HepG2 (cell line): ENCODE results near the gene MRPL34. TPM values are rescaled to one million over a fixed set of nuclear protein-coding genes. Genes with fewer than 3 reads are reported as not detected.

Experiments used
- ARNT2 ChIP-seq: sonication (generic); formaldehyde crosslinking; IDR thresholded peaks from 2 replicates; pipeline ENCODE4 v1.8.0; 2022; ENCODE audit warnings: mild to moderate bottlenecking, low read depth, missing genetic modification reagents, moderate library complexity
- ATF7 ChIP-seq, 2 experiments: fragments of 450-650 bp in 1 of 2; sonication (generic) in 1 of 2; formaldehyde crosslinking in 1 of 2; IDR thresholded peaks; 2 replicates each; pipeline versions ENCODE4 v1.4.0 to v1.6.1; 2016 to 2020; ENCODE audit warnings: antibody characterized with exemption in 1 of 2, mild to moderate bottlenecking in 1 of 2, missing genetic modification reagents in 1 of 2
- DPF2 ChIP-seq: sonication (generic); formaldehyde crosslinking; IDR thresholded peaks from 2 replicates; pipeline ENCODE4 v1.4.0; 2020; ENCODE audit warnings: mild to moderate bottlenecking, low read depth, missing genetic modification reagents, borderline replicate concordance
- HMG20A ChIP-seq: IDR thresholded peaks from 2 replicates; pipeline ENCODE4 v1.6.1; 2016; ENCODE audit warnings: borderline replicate concordance
- NFKB2 ChIP-seq: sonication (generic); formaldehyde crosslinking; IDR thresholded peaks from 2 replicates; pipeline ENCODE4 v1.4.0; 2020; ENCODE audit warnings: missing genetic modification reagents, borderline replicate concordance
- ZNF160 ChIP-seq: sonication (generic); formaldehyde crosslinking; IDR thresholded peaks from 2 replicates; pipeline ENCODE4 v1.8.0; 2022; ENCODE audit warnings: mild to moderate bottlenecking, inconsistent platforms, missing genetic modification reagents
- ZNF205 ChIP-seq: IDR thresholded peaks from 2 replicates; pipeline ENCODE4 v1.6.1; 2018; ENCODE audit warnings: missing biosample characterization, missing genetic modification reagents
- ZNF256 ChIP-seq: sonication (generic); formaldehyde crosslinking; conservative IDR thresholded peaks from 2 replicates; pipeline ENCODE4 v1.4.0; 2020; ENCODE audit warnings: missing genetic modification reagents
- ZNF292 ChIP-seq: sonication (generic); formaldehyde crosslinking; IDR thresholded peaks from 2 replicates; pipeline ENCODE4 v1.8.1; 2022; ENCODE audit warnings: mild to moderate bottlenecking, low read depth, missing genetic modification reagents, borderline replicate concordance
- ZNF326 ChIP-seq: sonication (generic); formaldehyde crosslinking; IDR thresholded peaks from 2 replicates; pipeline ENCODE4 v1.4.0; 2020; ENCODE audit warnings: missing genetic modification reagents, borderline replicate concordance
- ZNF430 ChIP-seq: sonication (generic); formaldehyde crosslinking; IDR thresholded peaks from 2 replicates; pipeline ENCODE4 v1.9.0; 2021; ENCODE audit warnings: mild to moderate bottlenecking, missing genetic modification reagents
- ZNF577 ChIP-seq: sonication (generic); formaldehyde crosslinking; IDR thresholded peaks from 2 replicates; pipeline ENCODE4 v1.4.0; 2020; ENCODE audit warnings: mild to moderate bottlenecking, low read depth, missing genetic modification reagents, borderline replicate concordance
- ZNF713 ChIP-seq: sonication (generic); formaldehyde crosslinking; IDR thresholded peaks from 2 replicates; pipeline ENCODE4 v1.4.0; 2020; ENCODE audit warnings: mild to moderate bottlenecking, missing genetic modification reagents
- ZNF724P ChIP-seq: sonication (generic); formaldehyde crosslinking; IDR thresholded peaks from 2 replicates; pipeline ENCODE4 v1.8.0; 2022; ENCODE audit warnings: missing genetic modification reagents, borderline replicate concordance
- polyA plus RNA-seq, 8 experiments: library from polyadenylated mRNA; depleted of rRNA in 3 of 8; stranded (reverse) in 7 of 8; unstranded in 1 of 8; fragments of >200 nt; fragmentation: Illumina TruSeq in 4 of 8; extraction: Trizol in 4 of 8; gene quantifications; 2 replicates each; pipeline versions ENCODE4 v1.2.1 to v1.2.3, GENCODE V29; 2011 to 2016; ENCODE audit warnings: low read depth in 4 of 8, missing spikeins in 1 of 8, mixed read lengths in 1 of 8; ENCODE audit not compliant: insufficient read depth in 1 of 8
- total RNA-seq, 5 experiments: library from RNA; depleted of rRNA; stranded (reverse); fragments of >200 nt; fragmentation: Illumina TruSeq; extraction: Trizol; gene quantifications; 2 replicates each; pipeline ENCODE4 v1.2.3, GENCODE V29; 2016; ENCODE audit warnings: low read depth in 1 of 5
- TF ChIP-seq, protein P1 (sequence below): IDR thresholded peaks from 2 replicates; pipeline ENCODE4 v1.6.1; 2016
- TF ChIP-seq, protein P2 (sequence below): sonication (generic); formaldehyde crosslinking; IDR thresholded peaks from 2 replicates; pipeline ENCODE4 v1.4.0; 2020; ENCODE audit warnings: missing genetic modification reagents, borderline replicate concordance
- TF ChIP-seq, protein P3 (sequence below): sonication (generic); formaldehyde crosslinking; IDR thresholded peaks from 2 replicates; pipeline ENCODE4 v1.9.0; 2022; ENCODE audit warnings: missing genetic modification reagents, mild to moderate bottlenecking, borderline replicate concordance
- TF ChIP-seq, protein P4 (sequence below): sonication (generic); formaldehyde crosslinking; IDR thresholded peaks from 2 replicates; pipeline ENCODE4 v1.8.1; 2023; ENCODE audit warnings: mild to moderate bottlenecking, missing genetic modification reagents
- TF ChIP-seq, protein P5 (sequence below): sonication (generic); formaldehyde crosslinking; IDR thresholded peaks from 2 replicates; pipeline ENCODE4 v1.8.0; 2022; ENCODE audit warnings: missing genetic modification reagents, mild to moderate bottlenecking, inconsistent platforms, borderline replicate concordance

Gene MRPL34
- total and polyA plus RNA-seq, 2 of the 13 experiments (the other 11 are each of a cell fraction or from before 2014, with no cell fraction given) = 74.0 to 77.3 TPM

DNA sequence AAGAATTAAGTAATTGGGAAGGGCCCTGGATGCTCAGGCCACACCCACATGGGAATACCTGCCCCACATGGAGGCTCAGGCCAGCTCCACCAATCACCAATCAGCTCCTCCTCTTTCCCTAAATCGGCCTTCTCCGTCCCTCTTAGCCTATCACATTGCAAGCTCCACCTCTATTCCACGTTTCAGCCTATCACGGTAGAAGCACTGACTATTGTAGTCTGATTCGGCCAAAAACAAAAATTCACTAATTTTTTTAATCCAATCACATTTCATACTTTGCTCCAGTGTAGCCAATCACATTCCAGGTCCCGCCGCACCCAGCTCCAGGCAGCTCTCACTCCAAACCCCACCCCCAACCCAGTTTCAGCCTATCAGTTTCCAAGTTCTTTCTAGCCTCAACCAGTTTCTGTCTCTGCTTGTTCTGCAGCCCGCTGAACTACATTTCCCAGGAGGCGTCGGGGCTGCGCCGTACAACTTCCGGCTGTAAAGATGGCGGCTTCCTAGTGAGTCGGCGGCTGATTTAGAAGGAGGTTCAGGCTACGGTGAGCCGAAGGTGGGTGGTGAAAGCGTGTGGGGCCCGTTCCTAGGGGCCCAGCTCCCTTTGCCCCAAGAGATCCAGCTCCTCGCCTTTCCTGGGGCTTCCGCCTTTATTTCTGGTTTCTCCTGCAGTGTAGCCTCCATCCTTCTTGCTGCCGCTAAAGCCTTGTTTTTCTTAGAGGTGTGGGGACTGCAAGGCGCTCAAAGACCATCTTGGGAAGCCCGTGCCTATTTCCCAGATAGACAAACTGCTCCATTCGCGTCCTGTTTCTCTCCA lies 38.5 kb upstream of the MRPL34 start, which contains the start of gene BABAM1 (continued):
- TF ChIP-seq, protein P1, sequence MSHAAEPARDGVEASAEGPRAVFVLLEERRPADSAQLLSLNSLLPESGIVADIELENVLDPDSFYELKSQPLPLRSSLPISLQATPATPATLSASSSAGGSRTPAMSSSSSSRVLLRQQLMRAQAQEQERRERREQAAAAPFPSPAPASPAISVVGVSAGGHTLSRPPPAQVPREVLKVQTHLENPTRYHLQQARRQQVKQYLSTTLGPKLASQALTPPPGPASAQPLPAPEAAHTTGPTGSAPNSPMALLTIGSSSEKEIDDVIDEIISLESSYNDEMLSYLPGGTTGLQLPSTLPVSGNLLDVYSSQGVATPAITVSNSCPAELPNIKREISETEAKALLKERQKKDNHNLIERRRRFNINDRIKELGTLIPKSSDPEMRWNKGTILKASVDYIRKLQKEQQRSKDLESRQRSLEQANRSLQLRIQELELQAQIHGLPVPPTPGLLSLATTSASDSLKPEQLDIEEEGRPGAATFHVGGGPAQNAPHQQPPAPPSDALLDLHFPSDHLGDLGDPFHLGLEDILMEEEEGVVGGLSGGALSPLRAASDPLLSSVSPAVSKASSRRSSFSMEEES = no peak
- TF ChIP-seq ZNF430 (0 out of 2 replicates have a peak, but pooled peaks have one; percentile 33), ZNF713 (no peak), ZNF256 (CRISPR knock-in tag) (no peak), NFKB2 (CRISPR knock-in tag) (peak; percentile 70; the same call in 1 of the 2 replicates), ZNF724P (CRISPR knock-in tag) (no peak), ARNT2 (CRISPR knock-in tag) (no peak; the same call in 1 of the 2 replicates), HMG20A (CRISPR knock-in tag) (no peak), ZNF326 (no peak), DPF2 (CRISPR knock-in tag) (no peak), ZNF292 (no peak), ZNF160 (CRISPR knock-in tag) (no peak), ATF7 (IDR thresholded peaks at IDR 0.05) (no peak), ATF7 (CRISPR knock-in tag; IDR thresholded peaks at IDR 0.05) (no peak), ZNF577 (CRISPR knock-in tag) (no peak), ZNF205 (CRISPR knock-in tag) (0 out of 2 replicates have a peak, but pooled peaks have one; percentile 33)
- TF ChIP-seq, protein P2, sequence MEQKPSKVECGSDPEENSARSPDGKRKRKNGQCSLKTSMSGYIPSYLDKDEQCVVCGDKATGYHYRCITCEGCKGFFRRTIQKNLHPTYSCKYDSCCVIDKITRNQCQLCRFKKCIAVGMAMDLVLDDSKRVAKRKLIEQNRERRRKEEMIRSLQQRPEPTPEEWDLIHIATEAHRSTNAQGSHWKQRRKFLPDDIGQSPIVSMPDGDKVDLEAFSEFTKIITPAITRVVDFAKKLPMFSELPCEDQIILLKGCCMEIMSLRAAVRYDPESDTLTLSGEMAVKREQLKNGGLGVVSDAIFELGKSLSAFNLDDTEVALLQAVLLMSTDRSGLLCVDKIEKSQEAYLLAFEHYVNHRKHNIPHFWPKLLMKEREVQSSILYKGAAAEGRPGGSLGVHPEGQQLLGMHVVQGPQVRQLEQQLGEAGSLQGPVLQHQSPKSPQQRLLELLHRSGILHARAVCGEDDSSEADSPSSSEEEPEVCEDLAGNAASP = no peak
- TF ChIP-seq, protein P3, sequence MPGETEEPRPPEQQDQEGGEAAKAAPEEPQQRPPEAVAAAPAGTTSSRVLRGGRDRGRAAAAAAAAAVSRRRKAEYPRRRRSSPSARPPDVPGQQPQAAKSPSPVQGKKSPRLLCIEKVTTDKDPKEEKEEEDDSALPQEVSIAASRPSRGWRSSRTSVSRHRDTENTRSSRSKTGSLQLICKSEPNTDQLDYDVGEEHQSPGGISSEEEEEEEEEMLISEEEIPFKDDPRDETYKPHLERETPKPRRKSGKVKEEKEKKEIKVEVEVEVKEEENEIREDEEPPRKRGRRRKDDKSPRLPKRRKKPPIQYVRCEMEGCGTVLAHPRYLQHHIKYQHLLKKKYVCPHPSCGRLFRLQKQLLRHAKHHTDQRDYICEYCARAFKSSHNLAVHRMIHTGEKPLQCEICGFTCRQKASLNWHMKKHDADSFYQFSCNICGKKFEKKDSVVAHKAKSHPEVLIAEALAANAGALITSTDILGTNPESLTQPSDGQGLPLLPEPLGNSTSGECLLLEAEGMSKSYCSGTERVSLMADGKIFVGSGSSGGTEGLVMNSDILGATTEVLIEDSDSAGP = peak; percentile 60; the same call in 1 of the 2 replicates
- TF ChIP-seq, protein P4, sequence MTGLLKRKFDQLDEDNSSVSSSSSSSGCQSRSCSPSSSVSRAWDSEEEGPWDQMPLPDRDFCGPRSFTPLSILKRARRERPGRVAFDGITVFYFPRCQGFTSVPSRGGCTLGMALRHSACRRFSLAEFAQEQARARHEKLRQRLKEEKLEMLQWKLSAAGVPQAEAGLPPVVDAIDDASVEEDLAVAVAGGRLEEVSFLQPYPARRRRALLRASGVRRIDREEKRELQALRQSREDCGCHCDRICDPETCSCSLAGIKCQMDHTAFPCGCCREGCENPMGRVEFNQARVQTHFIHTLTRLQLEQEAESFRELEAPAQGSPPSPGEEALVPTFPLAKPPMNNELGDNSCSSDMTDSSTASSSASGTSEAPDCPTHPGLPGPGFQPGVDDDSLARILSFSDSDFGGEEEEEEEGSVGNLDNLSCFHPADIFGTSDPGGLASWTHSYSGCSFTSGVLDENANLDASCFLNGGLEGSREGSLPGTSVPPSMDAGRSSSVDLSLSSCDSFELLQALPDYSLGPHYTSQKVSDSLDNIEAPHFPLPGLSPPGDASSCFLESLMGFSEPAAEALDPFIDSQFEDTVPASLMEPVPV (CRISPR knock-in tag) = no peak
- TF ChIP-seq, protein P5, sequence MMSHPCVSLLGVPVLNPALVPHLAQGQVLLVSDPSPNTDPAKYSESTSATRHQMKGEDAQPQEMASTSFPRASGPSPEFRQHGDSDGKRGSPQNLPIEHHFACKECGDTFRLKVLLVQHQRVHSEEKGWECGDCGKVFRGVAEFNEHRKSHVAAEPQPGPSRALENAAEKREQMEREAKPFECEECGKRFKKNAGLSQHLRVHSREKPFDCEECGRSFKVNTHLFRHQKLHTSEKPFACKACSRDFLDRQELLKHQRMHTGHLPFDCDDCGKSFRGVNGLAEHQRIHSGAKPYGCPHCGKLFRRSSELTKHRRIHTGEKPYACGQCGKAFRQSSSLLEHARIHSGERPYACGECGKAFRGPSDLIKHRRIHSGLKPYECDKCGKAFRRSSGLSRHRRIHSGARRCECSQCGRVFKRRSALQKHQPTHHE = no peak
